GM23248 (cell line): ENCODE data around the gene CCDC85C.

Experiments
- EZH2 ChIP-seq: fragments of 200-600 bp; sonication (generic); IDR thresholded peaks from 2 replicates; pipeline ENCODE4 v1.6.1; 2018; ENCODE audit warnings: antibody characterized with exemption, mild to moderate bottlenecking; ENCODE audit not compliant: insufficient read depth, poor library complexity, severe bottlenecking
- EZH2phosphoT487 ChIP-seq: fragments of 200-600 bp; sonication (generic); IDR thresholded peaks from 2 replicates; pipeline ENCODE4 v1.6.1; 2018; ENCODE audit warnings: antibody characterized with exemption, moderate library complexity, mild to moderate bottlenecking, low read depth; ENCODE audit not compliant: insufficient read depth

- TF ChIP-seq EZH2 (no peak), EZH2phosphoT487 (no peak)
Measured at GRCh38 chr14:99465288-99465687, 138.7 kb downstream of the CCDC85C start.
